SIG-M5 (cell line): ENCODE measurements around the gene PML.

Experiments
- DNase-seq: peaks from one replicate; lab custom pipeline; 2025; lab: John Stamatoyannopoulos, UW

PML gene

DNA sequence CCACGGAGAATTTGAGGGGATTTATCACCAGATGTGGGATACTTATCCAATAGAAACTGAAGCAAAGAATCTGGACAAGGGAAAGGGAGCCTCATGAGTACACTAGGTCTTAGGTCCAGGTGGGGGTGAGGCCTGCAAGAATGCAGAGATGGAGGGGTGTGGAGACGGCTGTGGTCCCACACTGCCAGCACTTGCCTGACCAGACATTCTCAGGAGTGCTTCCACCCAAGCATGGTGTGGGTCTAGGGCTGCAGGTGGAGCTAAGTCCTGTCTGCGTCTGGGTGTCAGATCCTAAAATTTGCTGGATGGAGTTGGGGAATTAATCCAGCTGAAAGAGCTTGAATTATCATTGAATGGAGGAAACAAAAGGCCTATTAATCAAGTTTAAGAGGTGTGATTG is 14.4 kb downstream of the PML start:
- DNase-seq: no peak

DNA sequence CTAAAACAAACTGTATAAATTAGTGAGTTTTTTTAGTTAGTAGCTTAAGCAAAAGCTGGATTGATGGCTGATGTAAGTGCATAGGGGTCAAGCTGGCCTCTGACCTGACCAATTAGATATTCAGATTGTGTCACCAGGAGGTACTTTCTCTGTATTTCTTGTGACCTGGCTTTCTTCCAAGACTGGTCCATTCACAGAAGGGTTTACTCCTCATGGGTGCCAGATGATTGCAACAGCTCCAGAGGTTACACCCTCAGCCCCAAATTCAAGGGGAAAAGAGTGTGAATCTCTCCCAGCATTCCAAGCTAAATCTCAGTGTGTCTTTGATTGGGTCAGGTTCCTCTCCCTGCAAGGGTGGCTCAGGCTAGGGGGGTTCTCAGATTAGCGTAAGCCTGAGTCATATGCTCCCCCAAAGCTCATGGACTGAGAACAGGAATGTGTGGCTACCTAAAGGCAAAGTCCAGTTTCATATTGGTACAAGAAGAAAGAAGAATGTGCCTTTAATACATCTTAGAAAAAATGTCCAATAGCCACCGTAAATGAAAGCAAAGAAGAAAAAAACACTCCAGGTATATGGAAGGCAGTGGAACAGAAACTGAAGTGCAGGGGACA is 16.5 kb downstream of the PML start:
- DNase-seq: no peak

DNA sequence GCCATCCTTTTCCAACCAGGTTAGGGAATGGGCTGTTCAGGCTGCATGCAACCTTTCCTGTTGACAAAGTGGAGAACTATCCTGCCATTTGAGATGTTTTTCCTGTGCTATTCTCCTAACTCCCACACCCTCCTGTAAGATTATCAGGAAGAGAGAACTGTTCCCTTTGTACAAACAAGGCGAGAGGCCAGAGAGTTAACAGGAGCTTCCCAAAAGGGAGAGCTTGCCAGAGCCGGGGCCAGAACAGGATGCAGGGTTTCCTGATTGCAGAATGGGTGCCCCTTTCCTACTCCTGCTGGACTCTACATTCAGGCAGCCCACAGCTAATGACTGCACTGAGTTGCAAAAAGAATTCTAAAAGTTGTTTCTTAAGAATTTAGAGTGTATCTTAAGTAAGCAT is 17.1 kb downstream of the PML start:
- no peak for DNase-seq

DNA sequence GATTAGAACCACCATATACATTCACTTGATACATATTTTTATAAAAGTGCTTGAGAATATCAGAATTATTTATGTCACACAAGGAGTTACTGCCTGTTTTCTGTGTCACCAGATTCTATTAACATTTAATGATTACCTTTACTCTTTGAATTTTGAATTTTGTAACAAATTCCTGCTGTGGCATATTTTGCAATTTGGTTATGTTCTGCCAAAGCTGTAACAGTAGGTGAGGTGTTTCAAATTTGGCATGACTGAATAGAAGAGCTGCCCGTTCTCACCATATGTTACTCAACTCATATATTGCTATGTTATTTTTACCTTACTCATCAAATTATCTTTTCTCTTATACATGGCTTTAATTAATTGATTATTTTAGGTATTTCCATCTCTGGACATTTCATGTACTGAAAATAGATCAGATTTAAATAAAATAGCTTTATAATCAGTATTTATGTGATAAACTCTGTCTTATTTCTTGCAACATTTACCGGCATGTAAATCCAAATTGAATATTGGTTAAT is 18.9 kb downstream of the PML start:
- DNase-seq: no peak

DNA sequence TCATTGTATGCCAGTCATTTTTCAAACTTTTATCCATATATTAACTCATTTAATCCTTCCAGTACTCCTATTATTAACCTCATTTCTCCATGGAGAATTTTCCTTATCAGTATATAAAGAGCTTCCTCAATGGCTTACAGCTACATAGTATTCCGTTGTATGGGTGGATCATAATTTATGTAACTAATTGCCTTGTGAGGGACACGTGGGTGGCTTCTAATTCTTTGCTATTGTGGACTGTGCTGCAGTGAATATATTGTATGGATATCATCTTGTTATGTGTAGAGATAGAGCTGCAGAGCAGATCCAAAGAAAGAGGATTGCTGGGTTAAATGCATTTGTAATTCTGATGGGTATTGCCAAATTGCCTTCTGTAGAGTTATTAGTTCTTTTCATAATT is 25.2 kb downstream of the PML start:
- no peak for DNase-seq

DNA sequence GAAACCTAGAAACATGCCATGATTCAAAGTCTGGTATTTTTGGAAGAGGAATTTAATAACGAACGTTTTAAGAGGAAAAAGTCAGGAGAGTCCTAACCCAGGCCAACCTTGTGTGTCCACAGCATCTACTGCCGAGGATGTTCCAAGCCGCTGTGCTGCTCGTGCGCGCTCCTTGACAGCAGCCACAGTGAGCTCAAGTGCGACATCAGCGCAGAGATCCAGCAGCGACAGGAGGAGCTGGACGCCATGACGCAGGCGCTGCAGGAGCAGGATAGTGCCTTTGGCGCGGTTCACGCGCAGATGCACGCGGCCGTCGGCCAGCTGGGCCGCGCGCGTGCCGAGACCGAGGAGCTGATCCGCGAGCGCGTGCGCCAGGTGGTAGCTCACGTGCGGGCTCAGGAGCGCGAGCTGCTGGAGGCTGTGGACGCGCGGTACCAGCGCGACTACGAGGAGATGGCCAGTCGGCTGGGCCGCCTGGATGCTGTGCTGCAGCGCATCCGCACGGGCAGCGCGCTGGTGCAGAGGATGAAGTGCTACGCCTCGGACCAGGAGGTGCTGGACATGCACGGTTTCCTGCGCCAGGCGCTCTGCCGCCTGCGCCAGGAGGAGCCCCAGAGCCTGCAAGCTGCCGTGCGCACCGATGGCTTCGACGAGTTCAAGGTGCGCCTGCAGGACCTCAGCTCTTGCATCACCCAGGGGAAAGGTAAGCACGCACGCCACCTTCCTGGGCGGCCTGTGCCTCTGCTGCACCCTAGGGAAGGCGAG is 28.4 kb downstream of the PML start:
- DNase-seq: no peak

DNA sequence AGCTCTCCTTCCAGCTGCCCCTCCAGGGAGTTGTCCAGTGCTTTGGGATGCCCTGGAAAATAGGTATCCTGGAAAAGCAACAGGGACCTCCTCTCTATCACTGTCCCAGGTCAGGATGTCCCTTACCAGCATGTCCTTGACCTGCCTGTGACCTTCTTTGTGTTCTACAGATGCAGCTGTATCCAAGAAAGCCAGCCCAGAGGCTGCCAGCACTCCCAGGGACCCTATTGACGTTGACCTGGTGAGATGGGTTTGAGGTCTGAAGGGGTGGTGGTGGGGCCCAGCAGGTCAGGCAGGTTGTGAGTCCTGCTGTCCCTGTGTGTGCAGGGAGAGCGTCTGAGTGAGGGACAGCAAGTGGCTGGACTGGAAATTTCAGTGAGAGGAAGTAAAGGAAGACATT is 30.2 kb downstream of the PML start:
- DNase-seq: no peak

DNA sequence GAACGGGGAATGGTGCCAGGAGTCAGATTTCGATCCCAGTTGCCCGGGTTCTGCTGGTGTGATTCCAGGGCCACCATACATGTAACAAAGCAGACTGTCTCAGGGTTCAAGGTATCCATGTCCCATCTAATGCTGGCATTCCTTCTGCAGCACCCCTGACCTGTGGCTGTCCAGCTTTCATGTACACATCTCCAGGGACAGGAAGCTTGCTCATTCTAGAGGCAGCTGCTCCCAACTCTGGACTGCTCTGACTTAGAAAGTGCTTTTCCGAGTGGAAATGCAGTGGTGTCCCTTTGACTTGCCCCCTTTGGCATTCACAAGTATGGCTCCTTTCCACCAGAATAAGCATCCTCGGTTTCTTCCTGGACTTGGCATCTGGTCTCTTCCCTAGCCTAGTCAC is 30.9 kb downstream of the PML start:
- DNase-seq: no peak

DNA sequence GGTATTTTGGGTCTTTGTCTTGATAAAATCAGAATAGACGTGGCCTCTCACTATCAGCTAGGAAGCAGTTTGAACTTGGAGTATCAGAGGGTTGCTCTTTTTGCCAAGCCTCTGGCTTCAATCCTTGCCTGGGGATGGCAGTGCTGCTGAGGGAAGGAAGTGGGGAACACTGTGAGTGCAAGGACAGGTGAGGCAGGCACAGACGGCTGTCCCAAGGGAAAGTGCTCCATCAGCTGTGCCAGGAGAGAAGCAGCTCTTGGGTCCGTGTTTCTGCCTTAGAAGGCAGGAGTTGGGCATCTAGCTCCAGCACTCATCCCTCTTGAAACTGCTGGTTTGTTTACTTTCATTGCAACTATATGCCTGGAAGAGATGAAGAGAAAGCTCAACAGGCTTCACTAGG is 33.2 kb downstream of the PML start:
- DNase-seq: no peak

DNA sequence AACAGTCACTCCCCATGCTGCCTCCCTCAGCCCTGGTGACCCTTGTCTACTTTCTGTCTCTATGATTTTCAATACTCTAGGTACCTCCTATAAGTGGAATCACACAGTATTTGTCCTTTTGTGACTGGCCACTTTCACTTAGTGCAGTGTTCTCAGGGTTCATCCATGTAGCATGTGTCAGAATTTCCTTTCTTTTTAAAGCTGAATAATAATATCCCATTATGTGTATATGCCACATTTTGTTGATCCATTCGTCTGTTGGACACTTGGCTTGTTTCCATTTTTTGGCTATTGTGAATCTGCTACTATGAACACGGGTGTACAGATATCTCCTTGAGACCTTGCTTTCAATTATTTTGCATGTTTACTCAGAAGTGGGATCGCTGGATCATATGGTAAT is 34.1 kb downstream of the PML start:
- DNase-seq: no peak

DNA sequence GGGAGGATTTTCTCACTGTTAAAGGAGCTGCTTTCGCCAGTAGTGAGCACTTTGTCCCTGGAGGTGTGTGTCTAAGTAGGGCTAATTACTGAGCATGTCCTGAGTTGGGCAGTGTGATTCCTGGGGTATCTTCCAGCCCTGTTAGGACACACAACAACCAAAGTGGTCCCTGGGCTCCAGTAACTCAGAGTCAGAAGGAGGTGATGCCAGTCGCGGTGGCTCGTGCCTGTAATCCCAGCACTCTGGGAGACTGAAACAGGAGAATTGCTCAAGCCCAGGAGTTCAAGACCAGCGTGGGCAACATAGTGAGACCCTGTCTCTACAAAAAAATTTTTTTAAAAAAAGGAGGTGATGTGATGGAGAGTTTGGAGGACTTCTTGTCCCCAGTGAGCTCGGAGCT is 37.5 kb downstream of the PML start:
- no peak for DNase-seq

DNA sequence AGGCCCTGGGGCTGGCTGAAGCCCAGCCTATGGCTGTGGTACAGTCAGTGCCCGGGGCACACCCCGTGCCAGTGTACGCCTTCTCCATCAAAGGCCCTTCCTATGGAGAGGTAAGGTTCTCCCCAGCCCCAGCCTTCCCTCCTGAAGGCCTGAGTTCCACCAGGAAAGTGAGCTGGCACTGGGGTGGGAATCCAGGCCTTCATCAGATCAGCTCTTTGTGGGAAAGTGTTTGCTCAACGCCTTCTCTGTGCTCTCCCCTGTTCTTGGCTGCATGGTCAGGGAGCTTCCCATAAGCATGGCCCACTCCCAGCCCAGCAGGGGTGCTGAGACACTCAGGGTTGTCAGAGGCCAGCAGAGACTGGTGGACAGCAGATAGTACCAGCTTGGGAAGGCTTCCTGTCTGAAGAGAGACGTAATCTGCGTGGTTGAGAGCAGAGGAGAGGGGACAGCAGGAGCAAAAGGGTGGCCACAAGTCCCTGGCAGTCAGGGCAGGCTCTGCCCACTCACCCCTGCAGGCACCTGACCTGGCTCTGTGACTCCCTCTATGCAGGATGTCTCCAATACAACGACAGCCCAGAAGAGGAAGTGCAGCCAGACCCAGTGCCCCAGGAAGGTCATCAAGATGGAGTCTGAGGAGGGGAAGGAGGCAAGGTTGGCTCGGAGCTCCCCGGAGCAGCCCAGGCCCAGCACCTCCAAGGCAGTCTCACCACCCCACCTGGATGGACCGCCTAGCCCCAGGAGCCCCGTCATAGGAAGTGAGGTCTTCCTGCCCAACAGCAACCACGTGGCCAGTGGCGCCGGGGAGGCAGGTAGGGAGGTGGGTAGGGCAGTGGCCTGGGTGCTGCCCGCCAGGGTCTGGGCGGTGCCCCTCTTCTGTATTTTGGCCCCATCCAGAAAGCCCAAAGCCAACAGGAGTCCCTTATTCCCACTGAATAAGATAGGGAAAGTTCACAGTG is 38.4 kb downstream of the PML start:
- DNase-seq: no peak

DNA sequence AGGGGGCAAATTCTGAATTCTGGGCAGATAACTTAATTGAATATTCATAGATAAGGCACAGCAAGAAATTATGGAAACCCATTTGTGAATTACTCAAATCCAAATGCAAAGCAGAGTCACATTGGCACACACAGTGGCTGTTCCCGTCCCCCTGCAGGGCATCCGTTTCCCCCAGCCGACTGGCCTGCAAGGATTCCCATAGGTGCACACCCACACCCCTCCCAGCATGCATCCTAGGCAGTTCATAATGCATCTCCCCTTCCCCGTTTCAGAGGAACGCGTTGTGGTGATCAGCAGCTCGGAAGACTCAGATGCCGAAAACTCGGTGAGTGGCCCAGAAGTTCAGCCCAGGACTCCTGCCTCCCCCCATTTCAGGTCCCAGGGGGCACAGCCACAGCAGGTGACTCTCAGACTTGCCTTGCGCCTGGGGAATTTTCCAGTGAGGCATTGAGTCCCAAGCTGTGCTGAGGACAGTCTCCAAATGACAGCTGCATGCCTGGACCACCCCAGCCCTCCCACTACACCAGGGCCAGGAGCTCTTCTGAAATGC is 39.8 kb downstream of the PML start:
- DNase-seq: no peak

DNA sequence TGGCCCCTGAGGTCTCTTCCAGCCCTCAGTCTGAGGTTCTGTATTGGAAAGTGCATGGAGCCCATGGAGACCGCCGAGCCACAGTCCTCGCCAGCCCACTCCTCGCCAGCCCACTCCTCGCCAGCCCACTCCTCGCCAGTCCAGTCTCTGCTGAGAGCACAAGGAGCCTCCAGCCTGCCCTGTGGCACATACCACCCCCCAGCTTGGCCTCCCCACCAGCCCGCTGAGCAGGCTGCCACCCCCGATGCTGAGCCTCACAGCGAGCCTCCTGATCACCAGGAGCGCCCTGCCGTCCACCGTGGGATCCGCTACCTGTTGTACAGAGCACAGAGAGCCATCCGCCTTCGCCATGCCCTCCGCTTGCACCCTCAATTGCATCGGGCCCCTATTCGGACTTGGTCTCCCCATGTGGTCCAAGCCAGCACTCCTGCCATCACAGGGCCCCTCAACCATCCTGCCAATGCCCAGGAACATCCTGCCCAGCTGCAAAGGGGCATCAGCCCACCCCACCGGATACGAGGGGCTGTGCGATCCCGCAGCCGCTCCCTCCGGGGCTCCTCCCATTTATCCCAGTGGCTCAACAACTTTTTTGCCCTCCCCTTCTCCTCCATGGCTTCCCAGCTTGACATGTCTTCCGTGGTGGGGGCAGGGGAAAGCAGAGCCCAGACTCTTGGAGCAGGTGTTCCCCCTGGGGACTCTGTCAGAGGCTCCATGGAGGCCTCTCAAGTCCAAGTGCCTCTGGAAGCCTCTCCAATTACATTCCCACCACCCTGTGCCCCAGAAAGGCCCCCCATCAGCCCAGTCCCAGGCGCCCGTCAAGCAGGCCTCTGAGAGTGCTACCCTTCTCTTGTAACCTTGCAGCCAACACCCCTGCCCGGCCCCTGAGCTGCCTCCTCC is 40.9 kb downstream of the PML start:
- no peak for DNase-seq

DNA sequence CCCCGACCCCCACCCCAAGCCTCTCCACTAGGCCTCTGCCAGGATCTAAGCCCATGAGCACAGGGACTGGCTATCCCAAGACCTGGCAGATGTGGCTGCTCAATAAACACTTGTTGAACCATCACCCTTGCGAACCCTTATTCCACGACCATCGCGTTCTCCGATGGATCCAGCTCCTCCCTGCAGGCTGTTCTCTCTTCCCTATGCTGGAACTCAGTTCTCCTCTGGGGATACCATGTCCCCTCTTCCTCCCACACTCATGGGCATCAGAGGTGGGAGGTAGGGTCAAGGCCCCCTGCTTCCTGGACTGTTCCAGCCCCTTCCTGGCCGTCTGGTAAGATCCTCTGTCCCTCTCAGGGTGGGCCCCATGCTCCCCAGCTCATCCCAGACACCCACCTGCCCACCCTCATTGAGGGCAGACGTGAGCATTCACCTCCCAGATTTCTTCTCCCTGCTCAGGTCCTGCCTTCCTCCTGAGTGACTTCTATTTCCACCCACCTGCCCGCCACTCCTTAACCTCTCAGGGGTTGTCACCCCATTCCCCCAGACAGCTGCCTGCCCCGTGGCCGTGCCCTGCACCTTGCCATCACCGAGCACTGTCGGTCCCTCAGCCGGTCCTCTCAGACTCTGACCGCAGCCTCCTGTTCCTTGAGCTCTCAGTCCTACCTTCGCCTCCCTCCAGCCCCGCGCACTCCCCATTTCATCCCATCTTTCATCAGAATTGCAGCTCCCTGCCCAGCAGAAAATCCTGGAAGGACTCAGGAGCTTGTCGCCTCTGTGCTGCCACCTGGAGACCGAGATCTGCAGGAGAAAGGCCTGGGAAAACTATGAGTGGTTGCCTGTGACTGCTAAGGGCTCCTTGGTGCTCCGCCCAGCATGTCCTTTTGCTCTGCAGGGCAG is 42.0 kb downstream of the PML start:
- no peak for DNase-seq

DNA sequence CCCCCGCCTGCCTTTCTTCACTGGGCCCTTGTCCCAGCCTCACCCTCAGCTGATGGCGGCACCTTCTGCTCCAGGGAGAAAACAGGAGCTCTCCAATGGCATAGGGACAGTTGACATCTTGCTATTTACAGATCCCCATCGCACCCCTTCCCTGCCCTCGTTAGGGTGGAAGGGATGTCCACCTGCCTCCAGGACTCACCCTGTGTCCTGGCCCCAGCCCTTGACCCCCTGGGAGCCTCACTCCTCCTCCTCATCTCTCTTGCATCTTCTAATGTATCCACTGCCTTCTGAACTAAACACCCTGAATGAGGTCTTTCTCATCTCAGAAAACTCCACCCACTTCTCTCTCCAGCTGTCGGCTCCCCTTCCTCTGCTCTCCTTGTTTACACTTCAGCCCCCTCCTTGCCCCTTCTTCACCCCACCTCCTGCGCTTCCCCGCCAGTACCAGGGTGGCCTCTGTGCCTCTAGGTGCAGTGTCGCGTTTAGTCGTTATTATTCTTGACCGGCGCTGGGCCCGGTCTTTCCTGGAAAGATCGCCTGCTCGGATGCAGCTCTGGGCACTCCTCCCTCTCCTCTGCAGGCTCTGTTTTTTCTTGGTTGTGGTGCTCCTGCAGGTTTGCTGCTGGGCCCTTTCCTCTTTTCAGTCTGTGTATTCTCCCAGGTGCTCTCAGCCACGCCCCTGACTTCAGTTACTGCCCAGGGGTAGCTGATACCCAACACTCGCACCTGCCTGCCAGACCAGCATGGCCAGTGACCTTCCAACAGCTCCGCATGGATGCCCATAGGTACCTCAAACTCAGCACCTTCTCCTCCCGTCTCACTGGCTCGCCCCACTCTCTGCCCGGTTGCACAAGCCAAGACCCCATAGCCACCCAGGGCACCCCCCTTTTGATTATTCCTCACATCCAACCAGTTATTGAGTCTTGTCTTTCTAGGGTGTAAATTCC is 42.9 kb downstream of the PML start:
- DNase-seq: no peak

DNA sequence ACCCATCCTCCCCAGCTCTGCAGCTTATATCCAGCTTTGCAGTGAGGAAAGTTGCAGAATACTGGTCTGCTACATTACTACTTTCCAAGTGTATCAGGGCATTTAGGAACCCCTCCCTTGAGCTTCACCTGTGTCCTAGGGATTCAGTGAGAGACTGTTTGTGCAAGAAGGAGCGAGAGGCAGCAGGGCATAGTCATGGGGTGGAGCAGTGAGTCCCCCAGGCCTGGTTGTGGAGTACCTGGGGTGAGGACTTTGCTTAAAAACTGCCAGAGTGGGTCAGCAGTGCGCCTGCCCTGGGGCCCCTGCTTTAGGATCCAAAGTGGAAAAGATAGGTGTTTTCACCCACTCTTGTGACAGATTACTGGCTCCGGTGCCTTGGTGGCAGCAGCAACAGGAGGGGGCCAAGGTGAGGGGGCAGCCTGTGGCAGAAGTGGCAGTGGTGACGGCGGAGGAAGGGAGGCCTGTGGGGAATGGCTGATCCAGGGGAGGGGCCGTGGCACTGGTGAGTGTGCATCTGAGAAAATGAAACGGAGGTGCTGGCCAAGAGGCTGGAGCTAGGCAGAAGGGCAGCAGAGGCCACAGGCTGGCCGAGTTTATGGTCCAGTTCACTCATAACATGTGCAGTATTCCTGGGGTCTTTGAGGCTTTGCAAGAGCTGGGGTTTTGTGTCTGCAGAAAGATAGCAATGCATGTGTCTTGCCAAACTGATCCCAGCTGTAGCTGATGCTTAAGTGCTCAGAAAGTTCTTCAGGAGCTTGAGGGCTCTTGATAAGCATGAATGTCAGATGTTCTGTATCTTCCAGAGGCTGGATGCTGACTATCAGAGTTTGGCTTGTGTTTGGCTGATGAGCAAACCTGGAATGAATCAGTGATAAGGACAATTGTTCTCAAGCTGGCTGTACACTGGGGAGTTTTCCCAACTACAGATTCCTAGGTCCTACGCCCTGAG is 44.5 kb downstream of the PML start:
- no peak for DNase-seq

DNA sequence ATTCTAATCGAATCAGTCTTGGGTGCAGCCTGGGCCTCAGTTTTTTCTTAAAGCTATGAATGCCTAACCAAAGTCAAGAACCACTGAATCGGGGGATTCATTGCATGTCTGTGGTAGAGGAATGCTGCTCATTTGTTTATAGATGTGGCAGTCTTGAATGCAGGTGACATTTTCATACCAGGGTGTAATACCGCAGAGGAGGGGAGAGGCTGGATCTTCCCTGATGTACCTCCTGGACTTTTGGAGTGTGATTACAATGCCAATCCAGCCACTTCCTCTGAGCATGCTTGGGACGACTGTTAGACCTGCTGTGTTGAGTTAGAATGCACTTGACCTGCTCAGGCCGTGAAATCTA is 45.1 kb downstream of the PML start:
- no peak for DNase-seq
